ENCODE measurements around the gene ARL8B. TPM values are rescaled to one million over a fixed set of nuclear protein-coding genes. Genes with fewer than 3 reads are reported as not detected.

Gene ARL8B
- total RNA-seq, 1 donor, result 72.1 TPM

- H3K4me3 ChIP-seq (ENCODE audit: low read depth, low read length), result no peak overlapping the region
- TF ChIP-seq CTCF (IDR thresholded peaks at IDR 0.05; ENCODE audit: insufficient read depth, low read depth, low read length), result no peak
- no peak for DNase-seq (ENCODE audit: low read depth)
These were observed 96.7 kb downstream of the ARL8B start for GRCh38 chr3:5218815-5219214.

- no peak for DNase-seq (ENCODE audit: low read depth)
- H3K4me3 ChIP-seq (ENCODE audit: low read depth, low read length), result no peak overlapping the region
- no peak for TF ChIP-seq CTCF (IDR thresholded peaks at IDR 0.05; ENCODE audit: insufficient read depth, low read depth, low read length)
These were observed 97.1 kb downstream of the ARL8B start for GRCh38 chr3:5219216-5219615.

GRCh38 chr3:5220193-5220592 lies 98.1 kb downstream of the ARL8B start:
- no peak for DNase-seq (ENCODE audit: low read depth)
- TF ChIP-seq CTCF (IDR thresholded peaks at IDR 0.05; ENCODE audit: insufficient read depth, low read depth, low read length), result no peak
- H3K4me3 ChIP-seq (ENCODE audit: low read depth, low read length), result no peak overlapping the region

- H3K4me3 ChIP-seq (ENCODE audit: low read depth, low read length), result no peak overlapping the region
These were observed 98.8 kb downstream of the ARL8B start for GRCh38 chr3:5220667-5221431.

GRCh38 chr3:5221701-5222100 lies 99.6 kb downstream of the ARL8B start:
- TF ChIP-seq CTCF (IDR thresholded peaks at IDR 0.05; ENCODE audit: insufficient read depth, low read depth, low read length), result no peak
- DNase-seq (ENCODE audit: low read depth), result no peak
- H3K4me3 ChIP-seq (ENCODE audit: low read depth, low read length), result no peak overlapping the region

More at GRCh38 chr3:5220667-5221431, 98.8 kb downstream of the ARL8B start:
- TF ChIP-seq CTCF (IDR thresholded peaks at IDR 0.05; ENCODE audit: insufficient read depth, low read depth, low read length), result no peak
- no peak for DNase-seq (ENCODE audit: low read depth)

- no peak for TF ChIP-seq CTCF (IDR thresholded peaks at IDR 0.05; ENCODE audit: insufficient read depth, low read depth, low read length)
- DNase-seq (ENCODE audit: low read depth), result no peak
These were observed 100.4 kb downstream of the ARL8B start for GRCh38 chr3:5222283-5223005.

More at GRCh38 chr3:5222283-5223005, 100.4 kb downstream of the ARL8B start:
- no peak overlapping the region for H3K4me3 ChIP-seq (ENCODE audit: low read depth, low read length)

All from fibroblast of villous mesenchyme (primary cell).